ENCODE results near the gene PRR5. TPM values are rescaled to one million over a fixed set of nuclear protein-coding genes. Genes with fewer than 3 reads are reported as not detected.

PRR5 gene
- total RNA-seq, 4 donors from 2014 or later, result 4.2 to 9.8 (median 7.1) TPM

- Histone ChIP-seq H3K27ac (no peak overlapping the region), H3K4me3 (no peak overlapping the region), H3K27me3 (peaks cover 25% of the 10 kb centered on the region), H3K4me1 (no peaks in the 10 kb centered on the region), H3K9me3 (peaks cover 0 to 26% (median 0%) of the 10 kb centered on the region in 3 donors), H3K36me3 (no peaks in the 10 kb centered on the region)
- TF ChIP-seq, protein P1, sequence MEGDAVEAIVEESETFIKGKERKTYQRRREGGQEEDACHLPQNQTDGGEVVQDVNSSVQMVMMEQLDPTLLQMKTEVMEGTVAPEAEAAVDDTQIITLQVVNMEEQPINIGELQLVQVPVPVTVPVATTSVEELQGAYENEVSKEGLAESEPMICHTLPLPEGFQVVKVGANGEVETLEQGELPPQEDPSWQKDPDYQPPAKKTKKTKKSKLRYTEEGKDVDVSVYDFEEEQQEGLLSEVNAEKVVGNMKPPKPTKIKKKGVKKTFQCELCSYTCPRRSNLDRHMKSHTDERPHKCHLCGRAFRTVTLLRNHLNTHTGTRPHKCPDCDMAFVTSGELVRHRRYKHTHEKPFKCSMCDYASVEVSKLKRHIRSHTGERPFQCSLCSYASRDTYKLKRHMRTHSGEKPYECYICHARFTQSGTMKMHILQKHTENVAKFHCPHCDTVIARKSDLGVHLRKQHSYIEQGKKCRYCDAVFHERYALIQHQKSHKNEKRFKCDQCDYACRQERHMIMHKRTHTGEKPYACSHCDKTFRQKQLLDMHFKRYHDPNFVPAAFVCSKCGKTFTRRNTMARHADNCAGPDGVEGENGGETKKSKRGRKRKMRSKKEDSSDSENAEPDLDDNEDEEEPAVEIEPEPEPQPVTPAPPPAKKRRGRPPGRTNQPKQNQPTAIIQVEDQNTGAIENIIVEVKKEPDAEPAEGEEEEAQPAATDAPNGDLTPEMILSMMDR (IDR thresholded peaks at IDR 0.05), result no peak
- TF ChIP-seq EP300 (IDR thresholded peaks at IDR 0.05) (no peak), POLR2A (IDR thresholded peaks at IDR 0.05) (no peak), POLR2AphosphoS5 (IDR thresholded peaks at IDR 0.05) (no peak)
- ATAC-seq, result no peak
- 80% methylated on average over 7 of the region's 16 CpGs; no CpG with 5 or more reads in 1 of the 2 donors for WGBS, 2 donors (ENCODE audit: low coverage in 1 of 2)
Measured at GRCh38 chr22:44776605-44777363, 74.8 kb downstream of the PRR5 start.

- 54% methylated on average over 2 of the region's 2 CpGs; no CpG with 5 or more reads in 1 of the 2 donors for WGBS, 2 donors (ENCODE audit: low coverage in 1 of 2)
- Histone ChIP-seq H3K9me3 (peaks cover 0 to 24% (median 0%) of the 10 kb centered on the region in 3 donors), H3K4me3 (no peak overlapping the region), H3K4me1 (no peaks in the 10 kb centered on the region), H3K36me3 (no peaks in the 10 kb centered on the region), H3K27ac (no peak overlapping the region), H3K27me3 (peaks cover 31% of the 10 kb centered on the region)
- no peak for ATAC-seq
- TF ChIP-seq, protein P1 (IDR thresholded peaks at IDR 0.05), result no peak
- TF ChIP-seq POLR2A (IDR thresholded peaks at IDR 0.05), result no peak
- TF ChIP-seq POLR2AphosphoS5 (IDR thresholded peaks at IDR 0.05), result no peak
- no peak for TF ChIP-seq EP300 (IDR thresholded peaks at IDR 0.05)
Measured at GRCh38 chr22:44777364-44777755, 75.4 kb downstream of the PRR5 start.

DNA sequence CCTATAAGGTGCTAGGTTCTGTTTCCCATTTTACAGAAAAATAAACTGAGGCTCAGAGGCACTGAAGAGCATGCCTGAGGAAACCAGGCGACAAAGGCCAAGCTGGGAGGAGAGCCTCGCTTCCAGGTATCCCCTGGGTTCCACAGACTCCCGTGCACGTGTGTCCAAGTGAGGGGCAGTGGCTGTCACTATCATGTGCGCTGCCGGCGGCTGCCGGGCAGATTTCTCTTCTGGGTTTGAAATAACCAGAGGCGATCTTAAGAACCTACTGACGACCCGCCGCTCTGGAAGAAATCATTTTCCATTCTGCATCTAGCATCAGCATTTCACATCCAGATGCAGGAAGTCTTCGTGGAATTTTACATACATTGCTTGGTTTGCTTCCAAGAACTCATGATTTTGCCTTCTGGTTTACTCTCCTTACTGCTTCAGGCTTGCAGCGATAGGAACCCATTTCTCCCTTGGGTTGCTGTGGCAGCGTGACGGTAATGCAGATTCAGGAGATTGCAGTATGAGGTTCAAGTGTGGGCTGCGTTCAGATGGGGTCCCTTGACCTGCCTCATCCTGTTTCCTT, 79.0 kb downstream of the PRR5 start:
- no peaks in the 10 kb centered on the region for H3K4me1 ChIP-seq
- no peak for TF ChIP-seq POLR2A (IDR thresholded peaks at IDR 0.05)
- no peak for TF ChIP-seq POLR2AphosphoS5 (IDR thresholded peaks at IDR 0.05)
- no peak for TF ChIP-seq EP300 (IDR thresholded peaks at IDR 0.05)
- TF ChIP-seq, protein P1 (IDR thresholded peaks at IDR 0.05), result no peak
- no peaks in the 10 kb centered on the region for H3K9me3 ChIP-seq
- H3K27ac ChIP-seq, result no peak overlapping the region
- H3K36me3 ChIP-seq, result no peaks in the 10 kb centered on the region
- H3K27me3 ChIP-seq, result peaks cover 61% of the 10 kb centered on the region
- no peak overlapping the region for H3K4me3 ChIP-seq
- ATAC-seq, result no peak
- 50 to 63% methylated on average over 5 to 13 of the region's 17 CpGs for WGBS, 2 donors (ENCODE audit: low coverage in 1 of 2)

GRCh38 chr22:44782363-44782963, 80.5 kb downstream of the PRR5 start:
- 36 to 49% methylated on average over 7 to 12 of the region's 17 CpGs for WGBS, 2 donors (ENCODE audit: low coverage in 1 of 2)
- H3K4me1 ChIP-seq, result no peaks in the 10 kb centered on the region
- peaks cover 66% of the 10 kb centered on the region for H3K27me3 ChIP-seq
- H3K27ac ChIP-seq, result no peak overlapping the region
- no peaks in the 10 kb centered on the region for H3K9me3 ChIP-seq
- H3K4me3 ChIP-seq, result no peak overlapping the region
- ATAC-seq, result no peak
- TF ChIP-seq, protein P1 (IDR thresholded peaks at IDR 0.05), result no peak
- TF ChIP-seq POLR2AphosphoS5 (IDR thresholded peaks at IDR 0.05), result peak; percentile 43
- no peaks in the 10 kb centered on the region for H3K36me3 ChIP-seq

Data from gastroesophageal sphincter (tissue), 4 donors.